Epithelial cell of proximal tubule (primary cell): ENCODE data around the gene SHH. TPM values are rescaled to one million over a fixed set of nuclear protein-coding genes. Genes with fewer than 3 reads are reported as not detected.
A peak's percentile ranks its signal among the peaks of the same experiment; 100 is the strongest.

Experiments
- DNase-seq: peaks from one replicate; pipeline ENCODE4 v3.0.0-alpha.2; 2011; ENCODE audit warnings: low read depth
- H3K4me3 ChIP-seq: 2 replicates; pipeline ENCODE4 v1.5.1; 2011; ENCODE audit warnings: low read depth, mild to moderate bottlenecking, low read length
- CTCF ChIP-seq: conservative IDR thresholded peaks from 2 replicates; pipeline ENCODE4 v1.5.1; 2012; ENCODE audit warnings: low read depth, mild to moderate bottlenecking, low read length
- total RNA-seq: library from RNA; depleted of rRNA; stranded (reverse); fragments of >200 nt; gene quantifications from 2 replicates; pipeline ENCODE4 v1.2.3, GENCODE V29; 2015

Gene SHH
- total RNA-seq, 1 donor from 2014 or later: 1.7 TPM

GRCh38 chr7:155788616-155789000 lies 23.7 kb downstream of the SHH start:
- DNase-seq: no peak
- H3K4me3 ChIP-seq: no peak overlapping the region
- no peak for TF ChIP-seq CTCF

- TF ChIP-seq CTCF: no peak
- DNase-seq: no peak
- H3K4me3 ChIP-seq: peak overlapping the region; percentile 59
Observed at GRCh38 chr7:155787171-155787851, 25.0 kb downstream of the SHH start.

- no peak overlapping the region for H3K4me3 ChIP-seq
- TF ChIP-seq CTCF: no peak
- DNase-seq: no peak
Observed at GRCh38 chr7:155786491-155786890, 25.8 kb downstream of the SHH start.

GRCh38 chr7:155785536-155785935 lies 26.7 kb downstream of the SHH start:
- no peak overlapping the region for H3K4me3 ChIP-seq
- TF ChIP-seq CTCF: no peak
- DNase-seq: peak; percentile 32

- no peak for TF ChIP-seq CTCF
- H3K4me3 ChIP-seq: no peak overlapping the region
- no peak for DNase-seq
Observed at GRCh38 chr7:155782466-155782865, 29.8 kb downstream of the SHH start.

GRCh38 chr7:155781433-155781832 lies 30.8 kb downstream of the SHH start:
- no peak for TF ChIP-seq CTCF
- no peak overlapping the region for H3K4me3 ChIP-seq
- no peak for DNase-seq

- TF ChIP-seq CTCF: no peak
Observed at GRCh38 chr7:155780884-155781283, 31.4 kb downstream of the SHH start.

More at GRCh38 chr7:155780884-155781283, 31.4 kb downstream of the SHH start:
- H3K4me3 ChIP-seq: no peak overlapping the region
- DNase-seq: no peak
